ENCODE measurements around the gene CYP4F2. TPM values are rescaled to one million over a fixed set of nuclear protein-coding genes. Genes with fewer than 3 reads are reported as not detected.
"Not testable (repeated sequence)": the region's sequence is repeated elsewhere in the genome, so short reads cannot be mapped to it uniquely, and the experiment has no call there.

CYP4F2 gene
- total RNA-seq, 2 donors from 2014 or later = 16.4 to 22.5 TPM

- peaks cover 7% of the 10 kb centered on the region for H3K4me1 ChIP-seq (replicated peaks)
- no peaks in the 10 kb centered on the region for H3K36me3 ChIP-seq
- WGBS = 0% methylated on average over 9 of the region's 9 CpGs
- H3K9me3 ChIP-seq = no peaks in the 10 kb centered on the region
- H3K27me3 ChIP-seq (replicated peaks; ENCODE audit: insufficient read depth) = no peaks in the 10 kb centered on the region
- peak; percentile 76 for DNase-seq (ENCODE audit: low spot score)
- intact Hi-C loops (cut with DNase I) = no loop called here
- peak; percentile 47 for TF ChIP-seq POLR2AphosphoS5 (IDR thresholded peaks at IDR 0.05)
- no peak for TF ChIP-seq POLR2A (IDR thresholded peaks at IDR 0.05)
- peak overlapping the region; percentile 57 to 72 for H3K4me3 ChIP-seq
- H3K27ac ChIP-seq = peak overlapping the region; percentile 100
Observed at GRCh38 chr19:15837221-15837731, 60.6 kb downstream of the CYP4F2 start.

GRCh38 chr19:15836330-15837220 is 61.3 kb downstream of the CYP4F2 start:
- peaks cover 7% of the 10 kb centered on the region for H3K4me1 ChIP-seq (replicated peaks)
- H3K27ac ChIP-seq = peak overlapping the region; percentile 100
- peak overlapping the region; percentile 57 to 72 for H3K4me3 ChIP-seq
- H3K36me3 ChIP-seq = no peaks in the 10 kb centered on the region
- 1% methylated on average over 60 of the region's 65 CpGs for WGBS
- DNase-seq (ENCODE audit: low spot score) = peak; percentile 98
- intact Hi-C loops (cut with DNase I) = no loop called here
- no peaks in the 10 kb centered on the region for H3K9me3 ChIP-seq
- H3K27me3 ChIP-seq (replicated peaks; ENCODE audit: insufficient read depth) = no peaks in the 10 kb centered on the region
- TF ChIP-seq CTCF (IDR thresholded peaks at IDR 0.05) = no peak
- peak; percentile 85 for TF ChIP-seq POLR2A (IDR thresholded peaks at IDR 0.05)
- TF ChIP-seq POLR2AphosphoS5 (IDR thresholded peaks at IDR 0.05) = peak; percentile 84

- peak overlapping the region; percentile 100 for H3K27ac ChIP-seq
- intact Hi-C loops (cut with DNase I) = not testable (repeated sequence)
- WGBS = 26% methylated on average over 11 of the region's 11 CpGs
Observed at GRCh38 chr19:15835565-15836329, 62.1 kb downstream of the CYP4F2 start.

GRCh38 chr19:15834232-15834631 is 63.6 kb downstream of the CYP4F2 start:
- H3K4me1 ChIP-seq (replicated peaks); H3K27me3 ChIP-seq (replicated peaks; ENCODE audit: insufficient read depth); DNase-seq (ENCODE audit: low spot score); intact Hi-C loops (cut with DNase I); H3K4me3 ChIP-seq; H3K9me3 ChIP-seq; H3K36me3 ChIP-seq: not testable (repeated sequence)
- peak overlapping the region; percentile 30 to 63 for H3K27ac ChIP-seq
- WGBS = 96% methylated on average over 3 of the region's 3 CpGs

More at GRCh38 chr19:15835565-15836329, 62.1 kb downstream of the CYP4F2 start:
- DNase-seq (ENCODE audit: low spot score); H3K9me3 ChIP-seq; H3K36me3 ChIP-seq; H3K27me3 ChIP-seq (replicated peaks; ENCODE audit: insufficient read depth); H3K4me1 ChIP-seq (replicated peaks): not testable (repeated sequence)
- peak overlapping the region; percentile 57 to 72 for H3K4me3 ChIP-seq
- TF ChIP-seq POLR2AphosphoS5 (IDR thresholded peaks at IDR 0.05) = peak; percentile 15

- no peaks in the 10 kb centered on the region for H3K27me3 ChIP-seq (replicated peaks; ENCODE audit: insufficient read depth)
- H3K9me3 ChIP-seq = no peaks in the 10 kb centered on the region
- intact Hi-C loops (cut with DNase I) = no loop called here
- 78% methylated on average over 5 of the region's 5 CpGs for WGBS
- H3K4me3 ChIP-seq = no peak overlapping the region
- H3K4me1 ChIP-seq (replicated peaks) = no peaks in the 10 kb centered on the region
- H3K27ac ChIP-seq = no peak overlapping the region
- no peak for TF ChIP-seq POLR2A (IDR thresholded peaks at IDR 0.05)
- no peak for TF ChIP-seq POLR2AphosphoS5 (IDR thresholded peaks at IDR 0.05)
- TF ChIP-seq CTCF (IDR thresholded peaks at IDR 0.05) = no peak
- DNase-seq (ENCODE audit: low spot score) = no peak
- H3K36me3 ChIP-seq = no peaks in the 10 kb centered on the region
Observed at GRCh38 chr19:15831626-15832025, 66.2 kb downstream of the CYP4F2 start.

GRCh38 chr19:15829786-15830185 is 68.1 kb downstream of the CYP4F2 start:
- Histone ChIP-seq H3K27me3 (replicated peaks; ENCODE audit: insufficient read depth) (no peaks in the 10 kb centered on the region), H3K9me3 (no peaks in the 10 kb centered on the region), H3K36me3 (no peaks in the 10 kb centered on the region), H3K4me3 (no peak overlapping the region), H3K27ac (no peak overlapping the region), H3K4me1 (replicated peaks) (no peaks in the 10 kb centered on the region)
- no peak for DNase-seq (ENCODE audit: low spot score)
- no peak for TF ChIP-seq POLR2A (IDR thresholded peaks at IDR 0.05)
- TF ChIP-seq CTCF (IDR thresholded peaks at IDR 0.05) = no peak
- no peak for TF ChIP-seq POLR2AphosphoS5 (IDR thresholded peaks at IDR 0.05)
- intact Hi-C loops (cut with DNase I) = no loop called here
- 86% methylated on average over 8 of the region's 8 CpGs for WGBS
